Activated CD8-positive, alpha-beta memory T cell treated with anti-CD3 and anti-CD28 coated beads, Interleukin-2, amount 50 U/mL, for 1 hour (primary cell): Measurements from ENCODE around the gene PEA15.

Experiments used
- DNase-seq: peaks from one replicate; pipeline ENCODE4 v3.0.0-alpha.2; 2020; ENCODE audit errors: extremely low read depth

The PEA15 gene

DNA sequence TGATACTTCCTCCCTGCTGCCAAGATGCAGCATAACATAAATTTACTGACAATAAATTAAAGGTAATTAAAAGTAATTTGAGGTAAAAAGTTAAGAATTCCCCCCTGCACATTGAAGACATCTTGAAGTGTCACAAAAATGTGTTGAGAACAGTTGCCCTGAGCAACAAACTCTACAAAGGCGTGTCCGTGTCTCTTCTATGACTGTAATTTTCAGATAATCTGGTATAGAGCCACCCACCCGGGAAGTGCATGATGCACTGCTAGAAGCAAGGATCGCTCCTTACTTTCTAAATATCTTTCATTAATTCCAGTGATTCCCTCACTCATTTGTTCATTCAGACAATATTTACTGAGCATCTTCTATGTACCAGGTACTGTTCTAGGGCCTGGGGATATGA lies 25.8 kb upstream of the PEA15 start:
- DNase-seq, result no peak

DNA sequence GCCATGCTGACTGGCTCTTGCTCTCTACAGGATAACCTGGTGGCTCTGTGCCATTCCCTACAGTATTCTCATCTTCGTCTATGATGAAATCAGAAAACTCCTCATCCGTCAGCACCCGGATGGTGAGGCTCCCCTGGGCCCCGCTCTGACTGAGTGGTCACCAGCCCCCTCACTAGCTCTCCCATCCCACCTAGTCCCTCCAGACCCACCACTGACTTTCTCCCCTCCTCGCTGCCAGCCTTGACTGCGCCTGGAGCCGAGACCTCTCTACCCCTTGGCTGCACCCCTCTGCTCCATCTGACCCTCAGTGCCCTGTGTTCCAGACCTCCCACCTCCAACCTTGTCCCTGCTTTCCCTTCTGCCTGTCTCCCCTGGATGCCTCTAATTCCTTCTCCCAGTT lies 18.9 kb upstream of the PEA15 start:
- DNase-seq, result no peak

DNA sequence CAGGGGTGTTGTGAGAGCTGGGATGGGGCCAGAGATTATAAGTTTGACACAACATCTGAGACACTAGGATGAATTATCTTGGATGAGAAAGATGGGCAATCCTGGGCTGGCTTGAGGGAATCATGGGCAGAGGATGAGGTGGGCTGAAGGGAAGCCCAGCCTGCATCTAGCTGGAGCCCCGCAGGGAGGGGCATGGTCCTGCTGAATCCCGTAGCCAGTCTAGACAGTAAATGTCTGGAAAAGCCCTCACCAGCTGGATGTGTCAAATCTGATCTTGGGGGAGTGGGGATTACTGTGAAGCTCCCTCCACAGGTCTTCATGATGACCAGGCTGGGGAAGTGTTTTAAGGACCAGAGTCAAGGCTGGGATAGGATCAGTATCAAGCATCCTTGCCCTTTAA lies 18.5 kb upstream of the PEA15 start:
- no peak for DNase-seq

DNA sequence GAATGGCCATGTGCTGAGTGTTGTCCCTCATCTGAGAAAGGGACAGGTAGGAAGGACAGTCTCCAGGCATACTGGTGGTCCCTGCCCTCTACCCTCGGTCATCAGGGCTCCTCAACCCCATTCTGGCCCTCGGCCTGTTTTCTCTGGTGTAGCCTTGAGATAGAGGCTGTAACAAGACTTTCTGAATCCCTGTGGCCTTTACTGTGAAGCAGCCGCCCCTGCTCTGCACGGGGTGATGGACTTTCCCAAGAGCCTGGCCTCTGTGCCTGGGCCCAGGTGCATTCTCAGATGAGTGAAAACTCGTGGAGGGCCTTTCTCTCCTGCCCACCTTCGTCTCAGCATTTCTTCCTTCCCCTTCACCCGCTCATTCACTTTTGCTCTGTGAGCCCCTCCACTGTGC lies 17.8 kb upstream of the PEA15 start:
- DNase-seq, result no peak

DNA sequence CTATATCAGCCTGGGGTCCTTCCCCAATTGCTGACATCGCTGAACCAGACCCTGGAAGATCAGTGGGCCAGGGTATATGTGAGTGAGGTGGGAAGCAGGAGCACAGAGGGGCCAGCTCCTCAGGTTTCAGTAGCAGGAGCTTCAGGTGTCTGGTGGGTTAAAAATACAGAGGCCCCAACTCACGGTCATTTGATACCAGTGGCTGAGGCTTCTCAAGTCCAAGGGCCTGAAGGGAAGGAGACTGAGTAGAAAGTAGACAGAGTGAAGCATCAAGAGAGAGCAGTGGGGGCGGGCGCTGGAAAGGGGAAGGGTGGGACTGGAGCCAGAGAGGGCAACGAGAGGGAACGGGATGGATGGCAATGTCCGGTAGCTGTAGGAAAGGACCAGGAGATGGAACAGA lies 16.8 kb upstream of the PEA15 start:
- no peak for DNase-seq

DNA sequence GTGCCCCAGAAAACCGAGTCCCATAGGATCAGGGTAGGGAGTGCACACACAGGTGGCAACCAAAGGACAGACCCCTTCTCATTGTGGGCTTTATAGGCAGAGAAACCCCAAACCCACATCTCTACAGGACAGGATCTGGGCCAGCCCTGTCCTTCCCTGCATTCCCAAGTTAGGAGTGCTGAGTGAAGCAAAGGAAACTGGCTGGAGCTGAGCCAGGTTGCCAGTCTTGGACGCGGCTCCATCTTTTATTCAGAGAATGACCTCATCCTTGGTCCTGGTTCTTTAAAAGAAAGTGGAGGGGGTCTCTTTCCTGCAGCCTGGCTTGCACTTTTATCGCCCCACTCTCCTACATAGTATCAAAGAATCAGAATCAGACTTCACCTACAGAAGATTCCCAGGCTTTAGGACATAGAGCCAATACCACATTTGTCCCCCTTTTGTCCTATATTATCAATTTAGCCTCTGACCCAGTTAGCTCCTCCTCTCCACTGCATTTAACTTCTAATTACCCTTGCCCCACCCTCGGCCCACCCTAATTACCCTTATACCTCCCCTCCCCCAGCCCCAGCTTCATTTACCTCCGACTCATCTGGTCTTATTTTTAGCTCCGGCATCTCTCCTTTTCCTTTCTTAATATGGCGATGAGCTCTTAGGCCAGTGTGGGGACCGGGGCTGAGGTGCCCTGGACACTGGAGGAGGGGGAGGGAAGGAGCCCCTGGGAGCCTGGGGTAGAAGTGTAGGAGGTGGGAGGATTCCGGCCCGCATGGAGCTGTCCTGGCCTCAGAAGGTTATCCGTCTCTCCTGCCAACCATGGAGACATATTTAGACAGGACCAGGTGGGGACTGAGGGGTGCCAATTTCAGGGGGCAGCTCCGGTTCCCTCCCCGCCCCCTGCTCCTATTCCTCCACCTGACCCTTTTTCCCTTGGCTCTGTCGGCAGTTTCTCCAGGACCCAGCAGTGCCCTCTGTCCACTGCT lies 15.2 kb upstream of the PEA15 start, which contains the start of gene CASQ1:
Gene CASQ1, plus strand, starts transcription at position 927 of the 977 bp plus-strand sequence. CDS start 177 bp downstream, outside the sequence.
- DNase-seq, result no peak

DNA sequence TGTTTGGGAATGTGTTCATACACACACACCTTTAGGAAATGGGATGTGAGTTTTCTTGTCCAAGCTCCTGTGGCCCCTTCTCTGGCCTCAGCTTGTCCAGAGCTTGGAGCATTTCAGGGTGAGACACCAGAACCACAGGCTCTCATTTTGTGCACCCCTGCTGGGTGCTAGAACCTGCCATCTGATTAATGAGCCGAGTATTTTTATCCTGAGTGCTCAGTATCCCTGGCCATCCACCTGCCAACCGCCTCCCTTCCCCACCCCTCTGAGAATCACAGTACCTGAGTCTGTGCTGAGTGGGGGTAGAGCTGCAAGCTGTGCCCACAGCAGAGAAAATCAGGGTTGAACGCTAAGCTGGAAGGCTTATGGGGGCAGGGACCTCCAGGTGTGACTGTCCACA lies 13.4 kb upstream of the PEA15 start:
- DNase-seq, result no peak

DNA sequence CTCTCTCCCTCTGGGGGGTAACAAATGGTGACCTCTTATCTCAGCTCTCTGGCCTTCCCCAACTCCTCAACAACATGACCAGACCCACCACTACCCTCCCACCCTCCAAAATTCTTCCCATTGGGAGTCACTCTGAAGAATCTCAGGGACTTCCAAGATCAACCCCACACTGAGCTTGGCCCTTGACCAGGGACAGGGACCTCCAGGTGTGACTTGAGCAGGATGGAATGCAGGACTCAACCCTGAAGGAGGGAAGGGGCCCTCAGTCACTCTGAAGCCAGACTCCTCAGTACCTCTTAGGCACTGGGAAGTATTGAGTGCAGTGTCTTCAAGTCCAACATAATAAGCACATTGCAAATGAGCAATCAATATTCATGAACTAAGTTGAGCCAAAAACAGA lies 12.9 kb upstream of the PEA15 start:
- DNase-seq, result no peak

DNA sequence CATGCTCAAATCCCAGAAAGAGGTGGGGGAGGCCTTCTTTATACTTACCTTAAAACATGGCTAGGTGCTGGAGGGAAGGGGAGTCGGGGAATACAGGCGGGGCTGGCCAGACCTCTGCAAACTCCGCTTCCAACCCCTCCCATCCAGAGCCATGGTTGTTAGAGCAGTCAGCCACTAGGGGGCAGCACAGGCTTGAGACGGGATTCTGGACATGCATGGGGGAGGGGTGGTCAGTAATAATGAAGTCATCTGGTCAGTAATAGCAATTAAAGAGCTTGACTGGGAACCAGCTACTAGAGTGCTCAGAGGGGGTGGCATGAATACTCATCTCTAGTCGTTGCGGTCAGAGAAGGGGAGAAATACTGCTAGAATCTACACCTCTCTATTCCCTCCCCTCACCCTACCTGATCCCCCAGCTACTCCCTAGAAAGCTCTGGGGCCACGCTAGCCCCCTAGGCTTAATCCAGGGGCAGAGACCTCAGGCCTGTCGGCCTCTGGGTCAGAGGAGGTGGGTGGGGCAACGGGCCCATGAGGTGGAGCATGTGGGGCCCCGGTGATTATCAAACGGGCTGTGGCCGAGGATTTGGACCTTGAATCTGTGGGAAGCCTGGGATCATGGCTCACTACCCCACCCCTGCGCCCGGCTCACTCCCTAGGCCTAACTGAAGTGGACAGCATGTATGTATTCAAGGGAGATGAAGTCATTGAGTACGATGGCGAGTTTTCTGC lies 11.9 kb upstream of the PEA15 start:
- DNase-seq, result peak; percentile 47

DNA sequence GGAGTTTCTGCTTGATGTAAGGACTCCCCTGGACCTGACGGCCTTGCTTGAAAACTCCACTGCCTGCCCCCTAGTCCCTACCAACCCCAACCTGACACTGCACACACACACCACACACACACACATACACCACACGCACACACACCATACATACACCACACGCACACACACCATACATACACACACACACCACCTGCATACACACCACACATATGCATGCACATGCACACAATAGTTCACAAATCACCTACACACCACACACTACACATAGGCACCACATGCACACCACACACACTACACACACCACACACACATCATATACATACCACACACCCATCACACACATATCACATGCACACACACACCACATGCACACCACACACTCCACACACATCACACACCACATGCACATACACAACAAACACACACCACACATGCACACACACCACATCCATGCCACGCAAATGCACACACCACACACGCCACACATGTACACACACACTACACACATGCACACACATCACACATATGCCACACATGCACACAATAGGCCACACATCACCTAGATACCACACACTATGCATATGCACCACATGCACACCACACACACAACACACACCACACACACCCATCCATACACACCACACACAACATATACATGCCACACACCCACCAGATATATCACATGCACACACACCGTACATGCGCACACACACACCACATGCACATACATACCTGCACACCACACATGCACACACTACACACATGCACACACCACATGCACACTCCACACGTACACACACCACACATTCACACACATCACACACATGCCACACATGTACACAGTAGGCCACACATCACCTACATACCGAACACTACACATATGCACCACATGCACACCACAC lies 11.1 kb upstream of the PEA15 start:
- no peak for DNase-seq

DNA sequence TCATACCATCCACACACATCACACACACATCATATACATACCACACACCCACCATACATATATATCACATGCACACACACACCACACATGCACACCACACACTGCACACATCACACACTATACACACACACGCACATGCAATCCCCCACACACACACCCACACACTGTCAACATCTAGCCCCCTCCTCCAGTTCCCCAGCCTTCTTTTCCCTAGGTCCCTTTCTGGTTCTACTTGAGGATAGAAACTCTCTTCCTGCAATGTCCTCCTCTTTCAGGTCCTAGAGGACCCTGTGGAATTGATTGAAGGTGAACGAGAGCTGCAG lies 10.5 kb upstream of the PEA15 start:
- DNase-seq, result no peak

DNA sequence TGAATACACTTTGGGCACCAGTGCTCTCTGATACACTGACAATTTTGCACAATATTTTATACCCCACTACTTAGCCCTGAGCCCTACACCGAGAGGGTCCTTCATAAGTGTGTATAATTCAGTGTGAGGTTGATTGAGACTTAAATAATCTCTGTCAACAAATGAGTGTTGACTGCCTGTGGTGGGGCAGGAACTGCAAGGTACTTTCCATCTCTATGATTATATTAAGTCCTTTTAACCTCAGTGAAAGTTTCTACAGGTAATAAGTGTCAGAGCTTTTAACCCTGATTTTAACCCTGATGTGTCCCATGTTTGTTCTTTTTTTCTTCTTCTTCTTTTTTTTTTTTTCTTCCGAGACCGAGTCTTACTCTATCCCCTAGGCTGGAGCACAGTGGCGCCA lies 9.0 kb upstream of the PEA15 start:
- no peak for DNase-seq

DNA sequence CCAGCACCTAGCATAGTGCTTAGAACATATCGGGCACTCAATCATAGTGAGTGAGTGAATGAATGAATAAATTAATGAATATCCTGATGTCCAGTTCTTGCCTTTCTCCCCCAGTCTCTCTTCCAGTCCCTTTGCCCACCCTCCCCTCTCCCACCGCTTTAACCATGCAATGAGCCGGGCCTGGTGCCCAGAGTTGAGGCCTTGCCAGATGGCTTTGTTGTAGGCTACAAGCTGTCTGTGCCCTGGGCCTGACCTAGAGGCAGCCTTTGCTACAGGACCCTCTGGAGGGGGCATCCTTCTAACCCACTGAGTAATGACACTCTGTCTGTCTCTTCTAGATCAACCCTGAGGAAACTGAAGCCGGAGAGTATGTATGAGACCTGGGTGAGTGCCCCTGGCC lies 8.0 kb upstream of the PEA15 start:
- DNase-seq, result no peak

DNA sequence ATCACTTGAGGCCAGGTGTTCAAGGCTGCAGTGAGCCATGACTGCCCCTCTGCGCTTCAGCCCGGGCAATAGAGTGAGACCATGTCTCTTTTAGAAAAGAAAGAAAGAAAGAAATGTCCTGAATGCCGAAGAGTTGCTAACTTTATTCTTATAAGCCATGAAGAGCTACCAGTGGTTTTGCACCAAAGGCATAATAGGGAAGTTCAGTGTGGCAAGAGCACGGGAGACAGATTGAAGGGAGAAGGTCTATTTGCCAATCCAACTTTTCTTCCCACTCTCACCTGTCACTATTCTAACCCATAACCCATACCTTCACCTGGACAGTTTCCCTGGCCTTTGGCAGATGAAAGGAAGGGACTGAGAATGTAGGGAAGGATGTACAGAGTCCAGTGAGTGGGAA lies 4.4 kb upstream of the PEA15 start:
- DNase-seq, result no peak

DNA sequence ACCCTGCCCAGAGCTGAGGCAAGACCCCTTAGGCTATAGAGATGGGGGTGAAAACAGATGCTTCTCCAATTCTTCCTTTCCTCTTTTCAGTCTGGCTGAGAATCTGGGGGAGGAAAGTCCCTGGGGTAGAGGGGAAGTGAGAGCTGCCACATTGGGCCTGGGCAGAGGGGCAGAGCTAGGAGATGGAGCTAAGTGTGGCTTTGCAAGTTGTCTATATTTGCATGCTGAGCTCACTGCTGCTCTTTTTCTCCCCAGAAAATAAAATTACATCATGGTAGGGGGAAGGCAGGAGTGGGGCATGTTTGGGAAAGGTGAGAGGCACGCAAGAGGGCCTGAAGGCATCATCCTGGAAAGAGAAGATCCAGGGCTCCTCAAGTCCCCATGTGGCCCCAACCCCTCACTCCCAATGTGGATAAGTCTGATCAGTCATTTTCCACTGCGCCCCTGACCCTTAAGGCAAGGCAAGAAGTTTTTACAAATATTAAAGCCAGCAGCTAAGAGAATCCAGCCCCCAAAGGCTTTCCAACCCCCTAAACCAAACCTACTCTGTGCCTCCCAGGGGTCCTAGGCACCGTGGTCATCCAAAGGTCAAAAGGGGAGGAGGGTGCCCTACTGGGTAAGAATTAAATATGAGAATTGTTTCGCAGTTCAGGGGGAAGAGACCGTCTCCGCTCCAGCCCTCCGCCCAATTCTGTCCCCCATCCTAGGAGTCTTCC lies 500 bp upstream of the PEA15 start:
- no peak for DNase-seq

DNA sequence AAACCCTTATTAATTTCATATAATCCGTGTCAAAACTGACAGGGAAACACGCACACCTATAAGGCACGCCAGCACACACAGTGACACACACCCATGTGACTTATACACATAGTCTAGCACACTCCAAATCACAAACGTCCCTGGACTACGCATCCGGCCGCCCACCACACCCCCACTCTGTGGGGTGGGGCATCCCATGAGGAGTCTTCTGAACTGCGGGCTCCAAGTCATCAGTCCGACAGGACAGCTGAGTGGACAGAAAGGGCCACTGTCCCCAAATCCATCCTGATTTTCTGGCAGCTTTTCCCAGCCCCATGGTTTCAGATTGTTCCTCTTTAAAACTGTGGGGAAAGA lies 829 bp downstream of the PEA15 start:
- DNase-seq, result no peak

DNA sequence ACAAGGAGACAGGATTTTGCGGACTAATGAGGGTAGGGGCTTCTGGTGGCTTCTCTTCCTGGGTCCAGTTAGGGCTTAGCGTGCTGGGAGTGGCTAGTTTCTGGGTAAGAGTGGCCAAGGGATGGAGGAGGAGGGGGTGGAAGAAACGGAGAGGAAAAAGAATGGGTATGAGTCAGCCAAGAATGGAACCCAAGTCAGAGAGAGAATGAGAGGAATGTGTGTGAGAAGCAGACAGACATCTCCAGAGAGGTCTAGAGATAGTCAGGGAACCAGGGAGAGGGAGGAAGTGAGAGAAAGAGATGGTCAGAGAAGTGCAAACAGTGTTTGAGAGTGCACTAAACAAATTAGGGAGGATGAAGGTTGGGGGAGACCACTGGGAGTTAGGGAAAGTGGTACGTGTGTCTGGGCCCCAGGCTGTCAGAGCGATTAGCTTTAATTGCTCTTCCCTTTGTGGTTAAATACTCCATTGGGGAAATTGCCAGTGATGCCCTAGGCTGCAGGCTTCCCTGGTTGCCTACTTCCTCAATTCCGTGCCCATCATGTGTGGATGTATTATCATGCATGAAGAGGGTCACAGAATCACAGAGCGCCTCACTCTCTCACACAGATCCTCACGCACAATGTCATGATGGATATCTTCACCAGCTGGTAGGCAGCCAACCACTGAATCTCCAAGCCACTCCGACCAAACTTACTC lies 1.4 kb downstream of the PEA15 start:
- DNase-seq, result no peak

DNA sequence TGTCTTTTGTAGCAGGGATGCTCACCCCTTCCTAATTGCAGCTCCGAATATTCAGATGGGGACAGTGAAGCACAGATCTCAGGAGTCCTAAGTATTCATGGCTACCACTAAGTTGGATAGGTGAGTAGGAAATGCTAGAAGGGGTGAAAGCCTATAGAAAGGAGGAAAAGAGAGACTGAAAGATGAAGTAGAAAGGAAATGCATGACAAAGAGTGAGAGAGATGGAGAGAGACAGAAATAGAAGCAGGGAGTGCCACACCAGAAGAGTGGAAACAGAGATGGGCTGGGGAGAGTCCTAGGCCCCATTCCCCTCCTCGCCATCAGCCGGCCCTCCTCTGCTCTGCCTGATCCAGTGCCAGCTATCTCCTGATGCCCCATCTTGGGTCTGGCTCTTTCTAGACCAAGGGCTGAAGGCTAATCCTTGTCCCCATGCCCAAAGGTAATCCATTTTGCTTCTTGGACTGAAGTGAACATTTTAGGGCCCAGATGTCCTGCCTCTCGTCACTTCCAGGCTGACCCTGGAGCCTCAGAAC lies 2.0 kb downstream of the PEA15 start:
- DNase-seq, result no peak

DNA sequence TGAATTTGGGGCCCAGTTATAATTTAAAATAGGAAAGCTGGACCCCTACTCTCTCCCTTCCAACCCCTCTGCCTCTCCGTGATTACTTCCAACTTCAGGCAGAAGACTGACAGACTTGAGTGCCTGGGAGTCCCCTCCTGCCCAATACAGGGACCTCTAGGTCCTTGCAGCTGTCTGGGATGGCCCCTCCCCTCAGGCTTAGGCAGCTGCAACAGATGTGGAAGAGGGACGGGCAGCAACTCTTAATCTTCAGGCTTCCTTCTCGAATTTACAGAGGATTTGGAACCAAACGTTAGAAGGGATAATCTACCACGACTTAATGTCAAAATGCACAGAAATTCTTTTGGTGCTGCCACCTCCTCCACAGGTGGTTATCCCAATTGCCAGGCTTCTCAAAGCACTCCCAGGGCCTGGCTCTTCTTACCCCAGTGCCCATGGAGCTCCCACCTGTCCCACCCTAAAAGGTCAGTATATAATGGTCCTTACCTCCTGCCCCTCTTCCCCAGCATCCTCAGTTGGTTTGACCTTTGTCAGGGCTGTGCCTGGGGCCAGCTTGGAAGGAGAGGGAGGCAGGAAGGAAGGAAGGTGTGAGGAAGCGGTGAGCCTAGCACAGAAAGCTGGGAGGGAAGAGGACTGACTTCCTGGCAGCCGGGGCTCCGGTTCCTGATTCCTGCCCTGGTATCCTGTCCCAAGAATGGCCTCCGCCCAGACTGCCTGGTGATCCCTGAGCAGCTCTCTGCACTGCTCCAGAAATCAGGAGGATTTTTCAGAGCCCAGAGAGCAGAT lies 2.8 kb downstream of the PEA15 start:
- no peak for DNase-seq
